Ishikawa (cell line): Measurements from ENCODE around the gene ZNF284.

Experiments
- CEBPB ChIP-seq: IDR thresholded peaks from 2 replicates; pipeline ENCODE4 v1.6.1; 2012
- CREB1 ChIP-seq: IDR thresholded peaks from 2 replicates; pipeline ENCODE4 v1.6.1; 2012; ENCODE audit warnings: low read depth
- EGR1 ChIP-seq: IDR thresholded peaks from 2 replicates; pipeline ENCODE4 v1.6.1; 2012
- EP300 ChIP-seq: IDR thresholded peaks from 2 replicates; pipeline ENCODE4 v1.6.1; 2012; ENCODE audit warnings: borderline replicate concordance
- FOXM1 ChIP-seq: IDR thresholded peaks from 2 replicates; pipeline ENCODE4 v1.6.1; 2012; ENCODE audit warnings: low read depth, borderline replicate concordance
- NFIC ChIP-seq: IDR thresholded peaks from 2 replicates; pipeline ENCODE4 v1.6.1; 2012
- RAD21 ChIP-seq: IDR thresholded peaks from 2 replicates; pipeline ENCODE4 v1.6.1; 2012; ENCODE audit warnings: low read depth
- REST ChIP-seq: IDR thresholded peaks from 2 replicates; pipeline ENCODE4 v1.6.1; 2012; ENCODE audit warnings: low read depth, mild to moderate bottlenecking
- TAF1 ChIP-seq: IDR thresholded peaks from 2 replicates; pipeline ENCODE4 v1.6.1; 2012; ENCODE audit warnings: low read depth, mild to moderate bottlenecking
- TCF12 ChIP-seq: IDR thresholded peaks from 2 replicates; pipeline ENCODE4 v1.6.1; 2012; ENCODE audit warnings: low read depth
- TEAD4 ChIP-seq: IDR thresholded peaks from 2 replicates; pipeline ENCODE4 v1.6.1; 2012
- ZBTB7A ChIP-seq: IDR thresholded peaks from 2 replicates; pipeline ENCODE4 v1.6.1; 2012; ENCODE audit warnings: low read depth
- TF ChIP-seq, protein P1 (sequence below): IDR thresholded peaks from 2 replicates; pipeline ENCODE4 v1.6.1; 2012

- TF ChIP-seq, protein P1, sequence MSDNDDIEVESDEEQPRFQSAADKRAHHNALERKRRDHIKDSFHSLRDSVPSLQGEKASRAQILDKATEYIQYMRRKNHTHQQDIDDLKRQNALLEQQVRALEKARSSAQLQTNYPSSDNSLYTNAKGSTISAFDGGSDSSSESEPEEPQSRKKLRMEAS: no peak
- TF ChIP-seq REST (no peak), FOXM1 (no peak), RAD21 (no peak), TAF1 (no peak), TEAD4 (no peak), EGR1 (no peak), TCF12 (0 out of 2 replicates have a peak, but pooled peaks have one; percentile 29), CREB1 (no peak), CEBPB (no peak), EP300 (no peak), NFIC (no peak), ZBTB7A (no peak)
These were observed 39.9 kb upstream of the ZNF284 start for GRCh38 chr19:44032001-44032610.
